ENCODE data around the gene ANKRD33B.
"Not testable (repeated sequence)": the region's sequence is repeated elsewhere in the genome, so short reads cannot be mapped to it uniquely, and the experiment has no call there.

The ANKRD33B gene

GRCh38 chr5:10538103-10538788 is 25.6 kb upstream of the ANKRD33B start:
- DNase-seq, result no peak

- no peak for DNase-seq
Observed at GRCh38 chr5:10538789-10539686, 24.8 kb upstream of the ANKRD33B start.

GRCh38 chr5:10539687-10539998 is 24.2 kb upstream of the ANKRD33B start:
- no peak for DNase-seq

GRCh38 chr5:10540036-10540544 is 23.8 kb upstream of the ANKRD33B start:
- no peak for DNase-seq

GRCh38 chr5:10540951-10541646 is 22.8 kb upstream of the ANKRD33B start:
- DNase-seq, result no peak

- DNase-seq, result no peak
Observed at GRCh38 chr5:10542055-10542550, 21.8 kb upstream of the ANKRD33B start.

GRCh38 chr5:10543585-10544040 is 20.3 kb upstream of the ANKRD33B start:
- DNase-seq, result no peak

GRCh38 chr5:10545084-10545483 is 18.8 kb upstream of the ANKRD33B start:
- no peak for DNase-seq

GRCh38 chr5:10546186-10546585 is 17.7 kb upstream of the ANKRD33B start:
- no peak for DNase-seq

- DNase-seq, result no peak
Observed at GRCh38 chr5:10548418-10549122, 15.3 kb upstream of the ANKRD33B start.

GRCh38 chr5:10549123-10549514 is 14.8 kb upstream of the ANKRD33B start:
- DNase-seq, result not testable (repeated sequence)

- DNase-seq, result no peak
Observed at GRCh38 chr5:10550222-10550995, 13.5 kb upstream of the ANKRD33B start.

- DNase-seq, result no peak
Observed at GRCh38 chr5:10551782-10552138, 12.1 kb upstream of the ANKRD33B start.

- no peak for DNase-seq
Observed at GRCh38 chr5:10552183-10553143, 11.4 kb upstream of the ANKRD33B start.

GRCh38 chr5:10553476-10553875 is 10.4 kb upstream of the ANKRD33B start:
- no peak for DNase-seq

- no peak for DNase-seq
Observed at GRCh38 chr5:10555277-10555684, 8.6 kb upstream of the ANKRD33B start.

GRCh38 chr5:10556289-10556807 is 7.5 kb upstream of the ANKRD33B start:
- DNase-seq, result no peak

- no peak for DNase-seq
Observed at GRCh38 chr5:10556893-10557746, 6.8 kb upstream of the ANKRD33B start.

- no peak for DNase-seq
Observed at GRCh38 chr5:10559151-10559550, 4.7 kb upstream of the ANKRD33B start.

All from NCI-H2171 (cell line).